Gastroesophageal sphincter (tissue), 4 donors: ENCODE data around the gene MUC5B. TPM values are rescaled to one million over a fixed set of nuclear protein-coding genes. Genes with fewer than 3 reads are reported as not detected.

Experiments
- ATAC-seq: fragments of 150-250 bp; one replicate; pipeline ENCODE4 v1.9.1; 2016; ENCODE audit warnings: mild to moderate bottlenecking, moderate library complexity
- H3K27ac ChIP-seq, 4 donors: fragments of 200-600 bp; sonication (generic) in 3 of 4; 1 replicate in 3 of 4; 2 replicates in 1 of 4; pipeline ENCODE4 v1.5.1; 2016 to 2019
- H3K27me3 ChIP-seq: fragments of 200-600 bp; sonication (generic); one replicate; pipeline ENCODE4 v1.5.1; 2019
- H3K36me3 ChIP-seq, 2 donors: fragments of 200-600 bp; sonication (generic); one replicate each; pipeline ENCODE4 v1.5.1; 2019; ENCODE audit warnings: control low read depth in 1 of 2
- H3K4me1 ChIP-seq, 3 donors: fragments of 200-600 bp; sonication (generic); 1 replicate in 2 of 3; 2 replicates in 1 of 3; pipeline ENCODE4 v1.5.1; 2016 to 2019; ENCODE audit warnings: control low read depth in 2 of 3
- H3K4me3 ChIP-seq, 2 donors: fragments of 200-600 bp; sonication (generic); one replicate each; pipeline ENCODE4 v1.5.1; 2019; ENCODE audit warnings: mild to moderate bottlenecking in 1 of 2, moderate library complexity in 1 of 2
- H3K9me3 ChIP-seq, 3 donors: fragments of 200-600 bp; sonication (generic); one replicate each; pipeline ENCODE4 v1.5.1; 2017 to 2019; ENCODE audit warnings: control low read depth in 2 of 3
- CTCF ChIP-seq, 4 experiments: fragments of 200-600 bp in 2 of 4; fragments of 450-650 bp in 2 of 4; sonication (generic) in 1 of 4; IDR thresholded peaks; one replicate each; pipeline ENCODE4 v1.5.1; 2017 to 2019; ENCODE audit warnings: antibody characterized with exemption in 4 of 4, mild to moderate bottlenecking in 2 of 4, moderate library complexity in 2 of 4
- EP300 ChIP-seq: sonication (generic); formaldehyde crosslinking; IDR thresholded peaks from one replicate; pipeline ENCODE4 v1.6.1; 2017; ENCODE audit warnings: antibody characterized with exemption, mild to moderate bottlenecking
- POLR2A ChIP-seq, 2 donors: fragments of 450-650 bp; IDR thresholded peaks; one replicate each; pipeline ENCODE4 v1.6.1; 2017; ENCODE audit warnings: antibody characterized with exemption in 2 of 2, mild to moderate bottlenecking in 2 of 2, moderate library complexity in 1 of 2
- POLR2AphosphoS5 ChIP-seq: sonication (generic); formaldehyde crosslinking; IDR thresholded peaks from one replicate; pipeline ENCODE4 v1.6.1; 2017; ENCODE audit warnings: antibody characterized with exemption
- WGBS, 2 donors: methylation state at CpG; one replicate each; pipeline ENCODE4 v1.1.5; 2018; ENCODE audit warnings: low coverage in 1 of 2; 5-methylcytosine and 5-hydroxymethylcytosine counted together
- total RNA-seq, 4 donors: library from RNA; depleted of rRNA; stranded (reverse); fragments of >200 nt; gene quantifications; one replicate each; pipeline ENCODE4 v1.1.0, GENCODE V29; 2016

Gene MUC5B
- total RNA-seq, 4 donors from 2014 or later = 0.13 to 199 (median 0.60) TPM

GRCh38 chr11:1197431-1197885 is 25.4 kb upstream of the MUC5B start:
- Histone ChIP-seq H3K4me3 (no peak overlapping the region), H3K27me3 (peaks cover 93% of the 10 kb centered on the region), H3K4me1 (peaks cover 0 to 2% (median 0%) of the 10 kb centered on the region in 3 donors), H3K36me3 (no peaks in the 10 kb centered on the region), H3K27ac (no peak overlapping the region), H3K9me3 (no peaks in the 10 kb centered on the region)
- ATAC-seq = no peak
- no CpG with 5 or more reads among the region's 29 CpGs for WGBS, 2 donors
- TF ChIP-seq POLR2AphosphoS5 (no peak), EP300 (no peak), CTCF (IDR thresholded peaks at IDR 0.05) (no peak), POLR2A (IDR thresholded peaks at IDR 0.05) (no peak)

- no peak overlapping the region for H3K27ac ChIP-seq
- peaks cover 0 to 8% (median 0%) of the 10 kb centered on the region in 3 donors for H3K4me1 ChIP-seq
- H3K9me3 ChIP-seq = no peaks in the 10 kb centered on the region
- no peak for ATAC-seq
- WGBS, 2 donors = no CpG with 5 or more reads among the region's 33 CpGs
- no peaks in the 10 kb centered on the region for H3K36me3 ChIP-seq
- no peak for TF ChIP-seq EP300
- H3K4me3 ChIP-seq = no peak overlapping the region
- peaks cover 93% of the 10 kb centered on the region for H3K27me3 ChIP-seq
These were observed 24.8 kb upstream of the MUC5B start for GRCh38 chr11:1197886-1198560.

- Histone ChIP-seq H3K27ac (no peak overlapping the region), H3K9me3 (no peaks in the 10 kb centered on the region), H3K4me1 (peaks cover 0 to 11% (median 0%) of the 10 kb centered on the region in 3 donors), H3K36me3 (no peaks in the 10 kb centered on the region), H3K27me3 (peaks cover 93% of the 10 kb centered on the region), H3K4me3 (no peak overlapping the region)
- no peak for ATAC-seq
- TF ChIP-seq CTCF (IDR thresholded peaks at IDR 0.05) (no peak), POLR2AphosphoS5 (no peak), POLR2A (IDR thresholded peaks at IDR 0.05) (no peak), EP300 (no peak)
- WGBS, 2 donors = 100% methylated on average over 1 of the region's 26 CpGs; no CpG with 5 or more reads in 1 of the 2 donors
These were observed 24.2 kb upstream of the MUC5B start for GRCh38 chr11:1198561-1199240.

- H3K36me3 ChIP-seq = no peaks in the 10 kb centered on the region
- no peak for ATAC-seq
- TF ChIP-seq POLR2A (IDR thresholded peaks at IDR 0.05) (no peak), POLR2AphosphoS5 (no peak), CTCF (IDR thresholded peaks at IDR 0.05) (no peak), EP300 (no peak)
- peaks cover 0 to 11% (median 0%) of the 10 kb centered on the region in 3 donors for H3K4me1 ChIP-seq
- H3K4me3 ChIP-seq = no peak overlapping the region
- H3K9me3 ChIP-seq = no peaks in the 10 kb centered on the region
- WGBS, 2 donors = no CpG with 5 or more reads among the region's 27 CpGs
- peaks cover 93% of the 10 kb centered on the region for H3K27me3 ChIP-seq
- H3K27ac ChIP-seq = no peak overlapping the region
These were observed 23.6 kb upstream of the MUC5B start for GRCh38 chr11:1199241-1199750.

- no peaks in the 10 kb centered on the region for H3K9me3 ChIP-seq
- TF ChIP-seq POLR2AphosphoS5 (no peak), POLR2A (IDR thresholded peaks at IDR 0.05) (no peak), EP300 (no peak), CTCF (IDR thresholded peaks at IDR 0.05) (no peak)
- ATAC-seq = no peak
- peaks cover 0 to 11% (median 0%) of the 10 kb centered on the region in 3 donors for H3K4me1 ChIP-seq
- H3K27ac ChIP-seq = no peak overlapping the region
- 70% methylated on average over 2 of the region's 47 CpGs; no CpG with 5 or more reads in 1 of the 2 donors for WGBS, 2 donors
- no peak overlapping the region for H3K4me3 ChIP-seq
- peaks cover 93% of the 10 kb centered on the region for H3K27me3 ChIP-seq
- no peaks in the 10 kb centered on the region for H3K36me3 ChIP-seq
These were observed 22.9 kb upstream of the MUC5B start for GRCh38 chr11:1199751-1200610.
